ENCODE measurements around the gene ATF2.

The ATF2 gene

DNA sequence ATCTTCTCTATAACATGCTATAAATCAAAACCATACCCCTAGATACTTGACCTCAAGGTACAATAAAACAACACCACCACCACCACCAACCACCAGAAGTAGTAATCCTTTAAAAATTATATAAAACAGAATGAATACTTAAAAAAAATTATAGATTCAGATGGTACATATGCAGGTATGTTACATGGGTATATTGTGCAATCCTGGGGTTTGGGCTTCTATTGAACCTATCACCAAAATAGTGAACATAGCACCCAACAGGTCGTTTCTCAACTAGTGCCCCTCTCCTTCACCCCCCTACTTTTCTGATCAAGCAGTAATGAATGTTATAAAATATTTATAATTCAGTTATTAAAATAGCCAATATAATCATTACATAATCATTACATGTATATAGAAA, 91.7 kb downstream of the ATF2 start:
- no peak for DNase-seq

DNA sequence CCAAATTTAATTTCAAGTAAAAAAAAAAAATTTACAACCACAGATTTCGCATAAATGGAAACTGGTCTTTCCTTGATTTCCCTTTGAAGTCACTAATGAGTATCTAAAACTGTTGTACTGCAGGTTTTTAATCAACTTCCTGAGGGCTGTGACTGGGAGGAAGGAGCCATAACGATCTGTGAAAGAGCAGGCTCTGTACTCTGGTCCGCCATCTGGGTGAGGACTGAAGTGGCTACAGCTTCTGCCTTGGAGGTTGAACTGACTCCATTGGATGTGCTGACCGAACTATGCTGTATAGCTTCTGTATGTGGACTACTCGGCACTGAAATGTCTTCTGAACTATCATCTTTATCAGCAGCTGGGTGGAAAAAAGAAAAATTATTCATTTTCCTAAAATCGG, 93.5 kb downstream of the ATF2 start:
- no peak for DNase-seq

DNA sequence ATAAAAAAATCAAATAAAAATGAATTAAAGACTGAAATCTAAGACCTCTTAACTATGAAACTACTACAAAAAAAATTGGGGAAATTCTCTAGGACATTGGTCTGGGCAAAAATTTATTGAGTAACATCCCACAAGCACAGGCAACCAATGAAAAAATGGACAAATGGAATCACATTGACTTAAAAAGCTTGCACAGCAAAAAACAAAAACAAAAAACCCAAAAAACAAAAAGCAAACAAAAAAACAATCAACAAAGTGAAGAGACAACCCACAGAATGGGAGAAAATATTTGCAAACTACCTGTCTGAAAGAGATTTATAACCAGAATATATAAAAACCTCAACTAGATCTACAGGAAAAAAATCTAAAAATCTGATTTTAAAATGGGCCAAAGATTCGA, 99.5 kb downstream of the ATF2 start:
- no peak for DNase-seq

DNA sequence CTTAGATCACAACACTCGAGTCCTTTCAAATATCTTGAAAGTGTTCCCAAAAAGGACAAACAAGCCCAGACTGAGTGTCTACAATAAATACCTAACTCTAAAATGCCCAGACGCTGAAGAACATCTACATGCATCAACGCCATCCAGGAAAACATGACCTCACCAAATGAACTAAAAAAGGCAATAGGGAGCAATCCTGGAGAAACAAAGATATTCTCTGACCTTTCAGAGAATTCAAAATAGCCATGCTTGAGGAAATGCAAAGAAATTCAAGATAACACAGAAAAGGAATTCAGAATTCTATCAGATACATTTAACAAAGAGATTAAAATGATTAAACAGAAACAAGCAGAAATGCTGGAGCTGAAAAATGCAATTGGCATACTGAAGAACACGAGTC, 101.6 kb downstream of the ATF2 start:
- DNase-seq: no peak

DNA sequence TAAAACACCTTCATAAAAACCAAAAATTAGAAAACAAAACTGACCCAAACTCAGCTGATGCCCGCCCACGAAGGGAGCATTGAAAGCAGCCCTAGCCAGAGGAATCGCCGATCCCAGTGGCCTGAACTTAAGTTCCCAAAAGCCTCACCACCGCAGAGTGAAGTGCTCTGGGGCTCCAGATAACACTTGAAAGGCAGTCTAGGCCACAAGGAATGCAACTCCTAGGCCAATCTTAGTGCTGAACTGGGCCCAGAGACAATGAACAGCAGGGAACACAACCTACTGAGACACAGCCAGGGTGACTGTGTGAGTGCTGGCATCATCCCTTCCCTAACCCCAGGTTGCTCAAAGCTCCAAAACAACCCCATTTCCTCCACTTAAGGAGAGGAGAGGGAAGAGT, 103.2 kb downstream of the ATF2 start:
- no peak for DNase-seq

DNA sequence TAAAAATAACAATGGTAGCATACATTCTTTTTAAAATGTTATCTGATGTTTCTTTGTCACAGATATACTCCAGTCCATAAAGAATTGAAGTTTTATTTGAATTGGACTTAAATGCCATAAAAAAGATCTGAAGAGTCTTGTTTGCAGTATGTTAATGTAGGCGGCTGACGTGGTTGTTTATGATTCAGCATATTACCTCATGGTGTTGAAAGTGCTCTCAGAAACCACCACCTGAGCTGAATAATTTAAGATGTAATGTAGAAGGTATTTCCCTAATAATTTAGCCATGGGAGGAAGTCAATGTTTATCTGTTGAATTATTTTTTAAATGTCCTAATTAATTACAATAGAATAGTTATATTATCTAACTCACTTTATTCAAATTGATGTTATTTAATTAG, 104.3 kb downstream of the ATF2 start:
- DNase-seq: no peak

DNA sequence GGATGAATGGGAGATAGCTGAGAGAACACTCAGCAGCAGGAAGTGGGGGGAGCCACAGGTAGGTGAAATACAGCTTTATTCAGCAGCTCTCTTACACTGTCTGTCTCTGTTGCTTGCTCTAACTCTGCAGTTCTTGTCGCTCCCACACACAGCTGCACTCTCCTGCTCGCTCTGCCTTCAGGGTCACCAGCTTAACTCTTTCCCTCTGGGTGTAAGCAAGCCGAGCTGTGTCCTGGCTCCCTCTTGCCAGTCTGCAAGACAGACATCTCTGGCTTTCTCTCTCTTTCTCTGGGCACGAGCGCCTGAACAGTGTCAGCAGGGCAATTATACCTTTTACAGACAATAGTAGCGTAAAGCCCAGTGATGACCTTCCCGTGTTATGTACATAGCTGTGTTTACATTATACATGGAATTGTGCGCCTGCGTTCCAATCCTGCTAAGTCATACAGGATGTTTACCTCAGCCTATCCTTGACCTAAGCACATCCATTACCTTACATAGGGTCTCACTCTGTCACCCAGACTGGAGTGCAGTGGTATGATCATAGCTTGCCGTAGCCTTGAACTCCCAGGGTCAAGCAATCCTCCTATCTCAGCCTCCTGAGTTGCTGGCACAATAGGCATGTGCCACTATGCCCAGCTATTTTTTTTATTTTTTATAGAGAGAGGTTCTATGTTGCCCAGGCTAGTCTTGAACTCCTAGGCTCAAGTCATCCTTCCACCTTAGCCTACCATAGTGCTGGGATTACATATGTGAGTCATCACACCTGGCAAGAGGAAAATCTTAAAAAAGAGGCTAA, 105.0 kb downstream of the ATF2 start:
- DNase-seq: no peak

DNA sequence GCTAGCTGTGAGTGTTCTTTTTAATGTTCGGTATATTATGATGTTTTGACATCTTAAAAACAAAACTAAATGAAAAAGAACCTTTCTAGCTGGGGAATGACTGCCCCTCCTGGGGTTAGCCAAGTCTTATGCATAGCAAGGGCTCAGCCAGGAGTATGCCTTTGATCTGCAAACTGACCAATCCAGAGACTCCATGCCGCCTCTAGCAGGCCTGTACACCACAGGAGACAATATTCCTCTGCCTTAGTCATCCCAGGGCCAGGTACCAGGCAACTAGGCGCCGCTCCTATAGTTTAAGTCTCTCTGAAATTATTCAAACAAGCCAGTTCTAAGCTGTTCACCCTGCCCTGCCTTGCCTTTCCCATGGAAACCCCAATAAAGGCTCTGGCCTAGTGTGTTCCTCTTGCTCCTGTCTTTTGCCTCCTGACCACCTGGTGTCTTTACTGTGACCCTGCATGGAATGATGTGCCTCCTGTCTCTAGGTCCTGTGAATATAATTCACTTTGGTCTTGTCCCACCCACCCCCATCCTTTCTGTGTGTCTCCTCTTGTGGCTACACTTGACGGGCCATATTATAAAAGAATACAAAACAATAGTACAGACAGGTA, 110.8 kb downstream of the ATF2 start:
- DNase-seq: no peak

DNA sequence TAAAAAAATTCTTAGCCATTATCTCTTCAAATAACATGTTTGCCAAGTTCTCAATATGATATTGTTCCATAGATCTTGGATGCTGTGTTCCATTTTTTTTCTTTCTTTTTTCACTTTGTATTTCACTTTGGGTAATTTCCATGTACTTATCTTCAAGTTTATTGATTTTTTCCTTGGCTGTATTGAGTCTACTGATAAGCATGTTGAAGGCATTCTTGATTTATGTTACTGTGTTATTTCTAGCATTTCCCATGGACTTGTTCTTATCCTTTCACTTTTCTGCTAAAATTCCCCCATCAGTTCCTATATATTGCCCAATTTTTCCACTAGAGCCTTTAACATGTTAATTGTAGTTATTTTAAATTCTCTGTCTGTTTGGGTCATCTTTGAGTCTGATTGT, 112.0 kb downstream of the ATF2 start:
- DNase-seq: no peak

DNA sequence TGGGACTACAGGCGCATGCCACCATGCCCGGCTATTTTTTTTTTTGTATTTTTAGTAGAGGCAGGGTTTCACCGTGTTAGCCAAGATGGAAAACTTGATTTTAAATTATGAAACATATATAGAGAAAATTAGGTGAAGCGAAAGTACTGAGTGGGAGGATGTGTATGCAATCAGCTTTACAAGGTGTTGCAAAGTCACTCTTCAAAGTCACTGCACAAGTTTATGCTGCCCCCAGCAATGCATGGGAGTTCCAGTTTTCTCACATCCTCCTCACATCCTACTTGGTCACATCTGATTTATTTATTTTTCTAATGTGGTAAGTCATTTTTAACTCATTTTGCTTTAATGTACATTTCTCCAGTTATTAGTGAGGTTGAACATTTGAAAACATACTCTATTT, 113.7 kb downstream of the ATF2 start:
- no peak for DNase-seq

DNA sequence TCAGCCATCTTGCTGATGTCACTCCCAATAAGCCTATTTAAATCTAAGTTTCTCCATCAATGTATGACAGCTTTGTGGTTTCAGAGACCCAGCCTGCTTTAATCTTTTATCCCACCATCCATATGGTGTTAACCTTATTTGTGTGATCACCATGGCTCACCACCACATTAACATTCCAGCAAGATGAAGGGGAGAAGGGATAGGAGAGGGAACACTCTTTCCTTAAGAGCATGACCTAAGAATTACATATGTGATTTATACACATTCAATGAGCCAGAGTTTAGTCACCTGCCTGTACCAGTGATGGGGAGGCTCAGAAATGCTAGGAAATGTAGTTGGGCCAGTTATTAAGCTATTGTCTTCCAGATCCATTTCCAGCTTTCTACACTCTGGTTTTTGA, 118.3 kb downstream of the ATF2 start:
- no peak for DNase-seq

DNA sequence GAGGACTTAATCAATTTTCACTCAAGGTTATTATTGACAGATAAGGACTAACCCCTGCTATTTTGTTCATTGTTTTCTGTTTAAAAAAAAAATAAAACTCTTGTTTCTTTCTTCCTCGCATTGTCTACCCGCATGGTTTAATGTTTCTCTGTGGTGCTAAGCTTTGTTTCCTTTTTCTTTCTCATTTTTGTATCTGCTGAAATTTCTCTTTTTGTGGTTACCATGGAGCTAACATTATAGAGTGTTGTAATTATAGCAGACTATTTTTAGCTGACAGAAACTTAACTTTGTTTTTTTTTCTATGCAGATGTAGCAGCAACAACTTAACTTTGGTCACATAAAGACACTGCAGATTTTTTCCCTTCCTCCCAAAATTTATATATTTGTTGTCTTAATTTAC, 119.7 kb downstream of the ATF2 start:
- no peak for DNase-seq

DNA sequence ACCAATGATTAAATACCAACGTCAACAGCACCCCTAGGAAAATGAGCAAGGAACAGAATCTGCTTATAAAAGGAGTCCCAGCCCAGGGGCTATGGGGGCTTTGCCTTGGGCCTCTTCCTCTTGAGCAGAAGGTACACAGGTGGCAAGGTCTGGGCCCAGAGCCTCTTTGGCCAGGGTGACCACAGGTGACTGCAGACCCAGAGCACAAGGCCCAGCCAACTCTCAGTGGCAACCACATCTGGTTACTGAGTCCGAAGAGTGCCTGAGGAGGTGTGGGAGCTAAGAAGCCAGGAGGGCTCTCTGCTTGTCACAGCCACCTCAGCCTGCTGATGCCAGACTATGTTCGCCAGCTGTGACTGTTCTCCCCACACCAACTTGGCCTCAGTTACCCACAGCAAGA, 128.5 kb downstream of the ATF2 start:
- no peak for DNase-seq

DNA sequence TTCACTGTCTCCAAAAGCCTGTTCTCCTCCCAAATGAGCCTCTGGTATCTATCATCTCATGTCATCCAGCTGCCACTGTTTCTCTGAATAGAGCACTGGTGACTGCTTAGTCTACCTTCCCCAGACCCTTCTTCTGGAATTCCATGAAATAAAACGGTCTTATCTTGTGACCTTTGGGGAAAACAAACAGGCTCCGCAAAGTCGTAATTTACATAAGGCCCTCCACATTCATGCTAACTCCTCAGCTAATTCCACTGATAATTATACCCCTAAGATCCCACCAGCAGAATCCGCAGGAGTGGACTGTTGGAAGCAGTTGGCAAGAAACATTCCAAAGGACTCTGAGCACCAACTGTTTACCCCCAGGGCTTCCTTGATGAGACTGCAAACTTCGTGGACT, 129.0 kb downstream of the ATF2 start:
- DNase-seq: no peak

DNA sequence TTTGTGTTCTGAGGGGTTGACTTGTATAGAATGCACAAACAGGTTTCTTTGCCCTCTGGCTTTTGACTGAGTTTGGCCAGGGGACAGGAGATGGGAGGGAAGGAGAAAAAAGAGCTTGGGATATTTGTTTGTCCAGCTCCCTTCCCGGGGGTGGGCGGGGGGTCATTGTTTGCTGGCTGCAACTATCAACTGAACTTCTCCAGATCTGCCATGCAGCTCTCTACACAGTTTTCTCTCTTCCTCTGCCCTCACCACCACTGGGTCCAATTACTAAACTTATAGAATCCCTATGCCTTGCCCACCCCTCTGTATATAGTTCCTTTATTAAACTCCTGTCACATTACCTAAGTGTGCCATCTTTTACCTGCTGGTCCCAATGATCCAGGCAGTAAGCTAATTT, 130.1 kb downstream of the ATF2 start:
- DNase-seq: no peak

DNA sequence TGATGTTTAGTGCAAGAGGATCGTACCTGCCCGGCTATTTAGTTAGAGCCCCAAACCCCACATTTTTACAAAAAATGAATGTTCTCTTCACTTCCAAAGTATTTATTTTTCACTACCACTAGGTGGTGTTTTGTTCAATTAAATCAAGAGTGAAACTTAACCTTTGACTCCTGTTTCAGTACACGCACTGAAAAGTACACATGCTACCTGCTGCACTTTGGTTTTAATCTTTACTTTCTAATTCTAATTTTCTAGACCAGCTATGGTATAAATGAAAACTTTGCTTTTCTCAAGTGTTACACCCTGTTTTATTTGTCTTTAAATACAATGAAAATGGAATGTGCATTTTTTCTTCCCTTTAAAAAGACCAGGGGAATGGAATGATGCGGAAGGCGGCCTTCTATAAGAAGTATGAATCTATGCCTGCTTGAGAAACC, 131.4 kb downstream of the ATF2 start:
- no peak for DNase-seq

DNA sequence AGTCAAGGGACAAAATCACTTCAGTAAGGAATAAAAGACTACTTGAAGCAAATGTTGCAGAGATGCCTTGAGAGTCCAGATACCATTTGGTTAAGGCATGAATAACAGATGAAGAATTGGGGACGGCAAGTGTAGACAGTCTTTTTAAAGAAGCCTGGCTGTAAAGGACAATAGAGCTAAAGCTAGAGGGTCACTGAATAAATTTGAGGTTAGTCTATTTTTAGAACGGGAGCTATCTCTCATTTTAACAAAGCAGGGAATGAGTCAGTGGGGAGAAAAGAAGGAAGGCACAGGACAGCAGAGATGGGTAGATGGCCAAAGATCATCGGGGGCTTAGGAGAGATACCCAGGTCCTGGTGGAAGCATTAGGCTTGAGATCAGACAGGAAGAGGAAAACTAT, 132.2 kb downstream of the ATF2 start:
- no peak for DNase-seq

DNA sequence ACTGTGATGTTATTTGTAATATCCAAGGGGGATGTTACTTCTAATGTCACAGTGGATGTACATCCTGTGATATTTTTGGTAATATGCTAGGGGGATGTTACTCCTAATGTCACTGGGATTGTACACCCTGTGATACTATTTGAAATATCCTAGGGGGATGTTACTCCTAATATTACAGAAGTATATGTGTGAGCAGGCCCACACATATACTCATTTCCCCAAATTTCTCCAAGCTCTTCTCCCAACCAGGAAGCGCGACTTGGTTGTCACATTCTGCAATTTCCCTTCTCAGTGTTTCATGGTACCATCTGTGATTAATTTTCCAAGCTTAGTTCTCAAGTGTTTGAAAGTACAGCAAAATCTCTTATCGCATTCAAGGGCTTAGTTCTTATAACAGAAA, 133.3 kb downstream of the ATF2 start:
- no peak for DNase-seq

DNA sequence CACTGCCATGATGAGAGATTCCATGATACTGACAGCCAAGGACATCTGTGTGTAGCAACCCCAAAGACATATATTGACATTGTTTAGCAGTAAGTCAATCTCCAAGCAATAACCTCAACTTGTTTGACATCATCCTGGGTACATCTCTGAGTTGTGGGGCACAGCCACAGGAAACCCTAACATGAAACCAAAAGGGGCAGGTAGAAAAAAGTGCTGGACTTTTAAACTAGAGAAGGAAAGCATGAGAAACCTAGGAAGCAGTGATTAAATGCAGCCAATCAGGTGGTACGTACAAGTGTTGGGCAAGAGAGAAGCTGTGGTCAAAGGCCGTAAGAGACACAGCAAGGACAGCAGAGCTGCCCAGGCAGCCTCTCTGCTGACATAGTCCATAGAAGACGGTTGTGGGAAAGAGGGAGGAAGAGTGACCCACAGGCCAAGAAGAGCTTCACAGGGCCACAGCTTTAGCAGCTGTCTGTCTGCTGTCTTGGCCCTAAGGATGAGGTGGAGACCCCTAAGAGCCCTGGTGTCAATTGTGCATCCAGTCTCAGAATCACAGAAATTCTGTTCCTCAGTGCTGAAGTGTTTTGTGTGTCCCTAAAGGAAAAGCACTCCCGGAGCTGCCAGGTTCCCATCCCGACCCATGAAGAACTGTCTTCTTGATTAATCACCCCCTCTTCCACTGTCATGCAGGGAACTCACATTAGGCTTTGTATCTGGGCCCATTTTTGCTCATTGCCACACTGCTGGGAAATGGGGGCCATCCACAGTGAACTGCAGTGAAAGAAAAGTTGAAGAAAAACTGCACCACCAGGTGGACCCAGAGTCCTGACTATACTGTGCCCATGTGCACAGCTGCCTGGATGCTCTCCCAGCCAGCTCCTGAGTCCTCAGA, 137.4 kb downstream of the ATF2 start:
- DNase-seq: no peak

DNA sequence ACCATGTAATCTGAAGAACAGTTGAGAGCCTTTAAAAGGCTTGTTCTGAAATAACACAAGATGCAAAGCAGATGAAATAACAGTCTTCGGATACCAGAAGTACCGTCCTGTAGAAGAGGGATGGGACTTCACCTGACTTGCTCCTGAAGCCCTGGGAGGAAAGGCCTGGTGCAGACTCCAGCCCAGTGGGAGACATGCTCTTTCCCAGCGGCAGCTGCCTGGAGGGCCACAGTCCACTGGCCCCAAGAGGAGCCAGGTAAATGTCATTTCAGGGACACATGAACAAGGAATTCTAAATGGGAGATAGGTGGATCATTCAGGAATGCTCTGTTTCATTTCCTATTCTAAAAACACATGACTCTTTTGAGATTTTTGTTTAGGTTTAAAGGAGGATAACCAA, 140.2 kb downstream of the ATF2 start:
- DNase-seq: no peak

DNA sequence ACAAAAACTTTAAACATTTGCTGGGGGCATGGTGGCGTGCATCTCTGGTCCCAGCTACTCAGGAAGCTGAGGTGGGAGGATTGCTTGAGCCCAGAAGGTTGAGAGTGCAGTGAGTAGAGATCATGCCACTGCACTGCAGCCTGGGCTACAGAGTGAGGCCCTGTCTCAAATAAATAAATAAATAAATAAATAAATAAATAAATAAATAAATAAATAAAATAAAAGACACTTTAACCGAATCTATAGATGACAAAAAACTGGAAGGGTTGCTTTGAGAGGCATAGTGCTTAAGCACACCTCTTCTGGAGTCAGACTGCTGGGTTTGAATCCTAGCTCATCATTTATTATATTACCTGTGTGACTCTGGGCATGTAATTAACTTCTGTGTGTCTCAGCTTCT, 141.6 kb downstream of the ATF2 start:
- DNase-seq: no peak

DNA sequence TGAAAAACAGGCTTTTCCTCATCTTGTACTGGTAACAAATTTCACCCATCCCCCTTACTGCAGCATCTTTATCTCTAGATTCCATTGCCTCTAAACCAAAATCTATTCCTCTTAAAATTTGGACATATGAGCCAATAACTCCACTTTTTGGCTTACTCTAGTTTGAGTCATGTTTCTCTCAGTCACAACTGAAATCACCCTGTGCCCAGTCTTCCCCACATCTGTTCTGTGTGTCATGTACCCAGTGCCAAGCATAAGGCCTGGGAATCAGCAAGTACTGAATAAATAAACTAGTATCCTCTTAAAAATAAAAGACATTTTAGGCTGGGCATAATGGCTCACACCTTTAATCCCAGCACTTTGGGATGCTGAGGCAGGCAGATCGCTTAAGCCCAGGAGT, 142.1 kb downstream of the ATF2 start:
- no peak for DNase-seq

DNA sequence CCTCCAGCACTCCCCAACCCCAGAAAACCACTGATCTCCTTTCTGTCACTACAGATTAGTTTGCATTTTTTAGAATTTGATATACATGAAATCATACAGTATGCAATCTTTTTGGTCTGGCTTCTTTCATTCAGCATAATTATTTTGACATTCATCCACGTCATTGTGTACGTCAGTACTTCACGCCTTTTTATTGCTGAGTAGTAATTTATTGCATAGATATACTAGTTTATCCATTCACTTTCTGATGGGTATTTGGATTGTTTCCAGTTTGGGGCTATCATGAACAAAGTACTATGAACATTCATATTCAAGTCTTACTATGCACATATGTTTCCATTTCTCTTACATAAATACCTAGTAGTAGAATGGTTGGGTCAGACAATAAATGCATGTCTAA, 142.8 kb downstream of the ATF2 start:
- DNase-seq: no peak

DNA sequence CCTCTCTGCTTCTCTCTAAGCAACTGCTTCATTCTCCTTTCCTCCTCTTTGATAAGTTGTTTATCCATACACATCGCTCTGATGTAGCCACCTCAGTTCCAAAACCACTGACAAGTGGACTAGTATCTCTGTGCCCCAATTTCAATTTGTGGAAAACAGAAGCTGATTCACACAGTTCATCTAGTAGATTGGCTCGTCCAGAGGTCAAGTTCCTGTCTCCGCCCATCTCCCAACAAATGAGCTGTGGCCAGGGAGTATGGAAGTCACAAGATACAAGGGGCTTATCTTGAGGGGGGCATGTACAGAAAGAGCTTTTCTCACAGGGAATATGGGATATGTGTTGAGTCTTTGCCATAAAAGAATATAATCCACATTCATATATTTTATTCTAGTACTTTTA, 145.1 kb downstream of the ATF2 start:
- no peak for DNase-seq
